HCT116 (cell line): ENCODE measurements around the gene PLEKHH2. TPM values are rescaled to one million over a fixed set of nuclear protein-coding genes. Genes with fewer than 3 reads are reported as not detected.

ENCODE experiments used
- ATAC-seq: fragments of 200-7000 bp; cut with Tn5 transposase; 2 replicates; pipeline ENCODE4 v1.9.1; 2020; ENCODE audit warnings: mild to moderate bottlenecking, moderate library complexity
- BruUV-seq: library from RNA; stranded (reverse); fragments of 400-500 nt; replicated peaks from 2 replicates; lab custom pipeline; 2021; lab: Mats Ljungman, UMichigan
- CTCF ChIA-PET: fragments of 300-600 bp; sonication (Branson Sonifier 250); formaldehyde crosslinking; loops from one replicate; lab custom pipeline; 2021; ENCODE audit warnings: antibody characterized with exemption; lab: Charles Lee
- POLR2A ChIA-PET: fragments of 300-600, 350-600 bp; sonication (Branson Sonifier 250); formaldehyde crosslinking; loops from one replicate; lab custom pipeline; 2021; ENCODE audit warnings: antibody characterized with exemption; lab: Charles Lee
- RAD21 ChIA-PET, 2 experiments: fragments of 300-600 bp; sonication (Branson Sonifier 250); formaldehyde crosslinking; loops; one replicate each; lab custom pipeline; 2023; ENCODE audit warnings: low total read pairs in 2 of 2; ENCODE audit not compliant: uncharacterized antibody in 2 of 2, unreplicated experiment in 2 of 2, low non-redundant PET in 1 of 2; lab: Charles Lee
- DNase-seq: peaks from one replicate; pipeline ENCODE4 v3.0.0-alpha.2; 2010; ENCODE audit warnings: low read depth, low spot score
- H2AFZ ChIP-seq: fragments of 200-600 bp; shearing (Covaris generic), sonication (generic); 2 replicates; pipeline ENCODE4 v1.6.1; 2017; ENCODE audit warnings: low read depth, mixed run types, mixed read lengths, antibody characterized with exemption, low read length; ENCODE audit not compliant: poor library complexity, severe bottlenecking
- H3K27ac ChIP-seq: 2 replicates; pipeline ENCODE4 v1.5.1; 2012; ENCODE audit warnings: low read depth, low read length
- H3K27me3 ChIP-seq: fragments of 200-600 bp; sonication (generic); 2 replicates; pipeline ENCODE4 v1.6.1; 2016; ENCODE audit warnings: mixed run types, low read length, mixed read lengths; ENCODE audit not compliant: insufficient read depth
- H3K36me3 ChIP-seq, 2 experiments: fragments of 200-500 bp in 1 of 2; fragments of 200-600 bp in 1 of 2; sonication (Bioruptor generic) in 1 of 2; sonication (generic) in 1 of 2; 2 replicates each; pipeline versions ENCODE4 v1.5.1 to v1.6.1; 2014 to 2016; ENCODE audit warnings: low read length in 2 of 2, inconsistent platforms in 1 of 2, mixed read lengths in 1 of 2, mixed run types in 1 of 2; ENCODE audit not compliant: insufficient read depth in 2 of 2, control insufficient read depth in 1 of 2
- H3K4me1 ChIP-seq, 2 experiments: fragments of 200-600 bp in 1 of 2; sonication (generic) in 1 of 2; 2 replicates each; pipeline versions ENCODE4 v1.5.1 to v1.6.1; 2012 to 2017; ENCODE audit warnings: low read length in 2 of 2, inconsistent platforms in 1 of 2, mild to moderate bottlenecking in 1 of 2, mixed read lengths in 1 of 2, mixed run types in 1 of 2, moderate library complexity in 1 of 2; ENCODE audit not compliant: insufficient read depth in 2 of 2, control insufficient read depth in 1 of 2
- H3K4me2 ChIP-seq: fragments of 200-600 bp; sonication (generic); 2 replicates; pipeline ENCODE4 v1.6.1; 2017; ENCODE audit warnings: mixed run types, low read length, mixed read lengths
- H3K4me3 ChIP-seq, 2 experiments: fragments of 200-600 bp in 1 of 2; sonication (generic) in 1 of 2; replicated peaks in 1 of 2; 2 replicates each; pipeline ENCODE4 v1.5.1; 2011 to 2016; ENCODE audit warnings: low read length in 2 of 2, control low read depth in 1 of 2, low read depth in 1 of 2, mild to moderate bottlenecking in 1 of 2, mixed read lengths in 1 of 2, mixed run types in 1 of 2
- H3K79me2 ChIP-seq: fragments of 200-600 bp; sonication (generic); 2 replicates; pipeline ENCODE4 v1.6.1; 2017; ENCODE audit warnings: mild to moderate bottlenecking, mixed run types, low read length, moderate library complexity, mixed read lengths; ENCODE audit not compliant: insufficient read depth
- H3K9ac ChIP-seq: fragments of 200-600 bp; sonication (generic); 2 replicates; pipeline ENCODE4 v1.6.1; 2016; ENCODE audit warnings: low read length, mixed read lengths
- H3K9me2 ChIP-seq: fragments of 200-600 bp; sonication (generic), shearing (Covaris generic); 2 replicates; pipeline ENCODE4 v1.6.1; 2017; ENCODE audit warnings: mixed run types, mild to moderate bottlenecking, moderate library complexity; ENCODE audit not compliant: insufficient read depth
- H3K9me3 ChIP-seq, 2 experiments: fragments of 200-500 bp in 1 of 2; fragments of 200-600 bp in 1 of 2; sonication (Bioruptor generic) in 1 of 2; sonication (generic) in 1 of 2; 2 replicates each; pipeline ENCODE4 v1.6.1; 2014 to 2017; ENCODE audit warnings: low read length in 2 of 2, mixed read lengths in 2 of 2, inconsistent platforms in 1 of 2, low read depth in 1 of 2, mild to moderate bottlenecking in 1 of 2, mixed run types in 1 of 2, moderate library complexity in 1 of 2; ENCODE audit not compliant: control insufficient read depth in 1 of 2, insufficient read depth in 1 of 2
- H4K20me1 ChIP-seq: fragments of 200-600 bp; sonication (generic), shearing (Covaris generic); 2 replicates; pipeline ENCODE4 v1.6.1; 2017; ENCODE audit warnings: mixed run types, mild to moderate bottlenecking, moderate library complexity; ENCODE audit not compliant: insufficient read depth
- CBX3 ChIP-seq: IDR thresholded peaks from 2 replicates; pipeline ENCODE4 v1.6.1; 2012; ENCODE audit warnings: low read depth
- CEBPB ChIP-seq: IDR thresholded peaks from 2 replicates; pipeline ENCODE4 v1.6.1; 2012; ENCODE audit warnings: low read depth
- EGR1 ChIP-seq: IDR thresholded peaks from 2 replicates; pipeline ENCODE4 v1.6.1; 2012; ENCODE audit warnings: low read depth
- ELF1 ChIP-seq: IDR thresholded peaks from 2 replicates; pipeline ENCODE4 v1.6.1; 2012; ENCODE audit warnings: low read depth, borderline replicate concordance
- EZH2phosphoT487 ChIP-seq: fragments of 200-600 bp; IDR thresholded peaks from 2 replicates; pipeline ENCODE4 v1.6.1; 2018; ENCODE audit warnings: antibody characterized with exemption, borderline replicate concordance
- FOSL1 ChIP-seq: IDR thresholded peaks from 2 replicates; pipeline ENCODE4 v1.6.1; 2012; ENCODE audit warnings: low read depth
- JUND ChIP-seq: IDR thresholded peaks from 2 replicates; pipeline ENCODE4 v1.6.1; 2012
- POLR2AphosphoS5 ChIP-seq: IDR thresholded peaks from 2 replicates; pipeline ENCODE4 v1.6.1; 2011; ENCODE audit warnings: mild to moderate bottlenecking, low read depth, low read length, moderate library complexity
- RAD21 ChIP-seq: IDR thresholded peaks from 2 replicates; pipeline ENCODE4 v1.6.1; 2012; ENCODE audit warnings: low read depth, mild to moderate bottlenecking
- SP1 ChIP-seq: IDR thresholded peaks from 2 replicates; pipeline ENCODE4 v1.6.1; 2012; ENCODE audit warnings: low read depth
- SRF ChIP-seq: IDR thresholded peaks from 2 replicates; pipeline ENCODE4 v1.6.1; 2012; ENCODE audit warnings: low read depth
- TCF7L2 ChIP-seq: IDR thresholded peaks from 2 replicates; pipeline ENCODE4 v1.7.0; 2011; ENCODE audit warnings: borderline replicate concordance, inconsistent platforms; ENCODE audit not compliant: insufficient read depth, insufficient read length; ENCODE audit errors: extremely low read depth
- YY1 ChIP-seq: IDR thresholded peaks from 2 replicates; pipeline ENCODE4 v1.6.1; 2011; ENCODE audit warnings: low read length, low read depth, moderate library complexity, mild to moderate bottlenecking; ENCODE audit not compliant: insufficient replicate concordance; ENCODE audit errors: extremely low read depth
- ZNF274 ChIP-seq: fragments of 200-500 bp; sonication (Bioruptor generic); IDR thresholded peaks from 2 replicates; pipeline ENCODE4 v1.6.1; 2014; ENCODE audit warnings: mild to moderate bottlenecking, low read depth, low read length, inconsistent platforms
- intact Hi-C: fragments of 100-400 bp; cut with micrococcal nuclease; formaldehyde crosslinking; loops from 2 replicates; pipeline ENCODE4 v1.10.0; 2022
- total RNA-seq: library from RNA; stranded (reverse); gene quantifications from one replicate; pipeline ENCODE4 v1.2.1, GENCODE V29; 2021; ENCODE audit not compliant: unreplicated experiment
- TF ChIP-seq, protein P1 (sequence below): IDR thresholded peaks from 2 replicates; pipeline ENCODE4 v1.6.1; 2012; ENCODE audit warnings: low read depth
- TF ChIP-seq, protein P2 (sequence below): IDR thresholded peaks from 2 replicates; pipeline ENCODE4 v1.6.1; 2012
- TF ChIP-seq, protein P3 (sequence below), 3 experiments: fragments of 200-600 bp in 1 of 3; sonication (generic) in 1 of 3; IDR thresholded peaks in 2 of 3; conservative IDR thresholded peaks in 1 of 3; 2 replicates each; pipeline ENCODE4 v1.5.1; 2012 to 2017; ENCODE audit warnings: low read depth in 2 of 3, low read length in 2 of 3, antibody characterized with exemption in 1 of 3, borderline replicate concordance in 1 of 3, control low read depth in 1 of 3, mild to moderate bottlenecking in 1 of 3, mixed read lengths in 1 of 3, mixed run types in 1 of 3, moderate library complexity in 1 of 3; ENCODE audit not compliant: insufficient read depth in 1 of 3
- TF ChIP-seq, protein P4 (sequence below): IDR thresholded peaks from 2 replicates; pipeline ENCODE4 v1.6.1; 2011; ENCODE audit warnings: mild to moderate bottlenecking, low read length, moderate library complexity; ENCODE audit not compliant: insufficient replicate concordance; ENCODE audit errors: extremely low read depth
- TF ChIP-seq, protein P5 (sequence below): IDR thresholded peaks from 2 replicates; pipeline ENCODE4 v1.6.1; 2012

Gene PLEKHH2
- total RNA-seq, 1 experiment from 2014 or later: 7.8 TPM

DNA sequence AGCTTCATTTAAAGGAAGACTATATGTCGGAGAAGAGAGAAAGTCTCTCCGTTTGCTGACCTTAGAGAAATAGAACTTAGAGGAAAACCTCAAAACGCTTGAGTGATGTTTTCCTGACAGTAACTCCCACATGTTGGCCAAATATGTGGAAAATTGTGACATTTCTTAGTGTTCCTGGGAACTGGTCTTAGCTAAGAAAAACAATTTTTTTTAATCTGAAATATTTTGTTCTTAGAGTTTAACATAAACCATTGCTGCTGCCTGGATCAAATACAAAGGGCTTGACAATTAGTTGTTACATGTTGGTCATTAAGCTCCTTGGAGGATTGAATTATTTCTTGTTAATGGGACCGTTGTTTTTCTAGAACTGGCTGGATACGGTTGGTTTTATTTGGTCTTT is 153.1 kb downstream of the PLEKHH2 start:
- ChIA-PET RAD21 (no interaction called here), CTCF (no interaction called here), POLR2A (no interaction called here)
- Histone ChIP-seq H3K9me3 (no peaks in the 10 kb centered on the region), H3K27me3 (no peaks in the 10 kb centered on the region), H2AFZ (no peak overlapping the region), H3K9ac (no peak overlapping the region), H3K27ac (no peak overlapping the region), H4K20me1 (no peaks in the 10 kb centered on the region), H3K79me2 (no peaks in the 10 kb centered on the region), H3K36me3 (no peaks in the 10 kb centered on the region; a peak in 1 of 4 replicates), H3K4me3 (no peak overlapping the region), H3K9me2 (no peaks in the 10 kb centered on the region), H3K4me1 (peaks cover 0 to 5% of the 10 kb centered on the region in 2 experiments; a peak in 1 of 4 replicates), H3K4me2 (no peak overlapping the region)
- ATAC-seq (no peak), DNase-seq (no peak)
- TF ChIP-seq YY1: no peak
- TF ChIP-seq, protein P1, sequence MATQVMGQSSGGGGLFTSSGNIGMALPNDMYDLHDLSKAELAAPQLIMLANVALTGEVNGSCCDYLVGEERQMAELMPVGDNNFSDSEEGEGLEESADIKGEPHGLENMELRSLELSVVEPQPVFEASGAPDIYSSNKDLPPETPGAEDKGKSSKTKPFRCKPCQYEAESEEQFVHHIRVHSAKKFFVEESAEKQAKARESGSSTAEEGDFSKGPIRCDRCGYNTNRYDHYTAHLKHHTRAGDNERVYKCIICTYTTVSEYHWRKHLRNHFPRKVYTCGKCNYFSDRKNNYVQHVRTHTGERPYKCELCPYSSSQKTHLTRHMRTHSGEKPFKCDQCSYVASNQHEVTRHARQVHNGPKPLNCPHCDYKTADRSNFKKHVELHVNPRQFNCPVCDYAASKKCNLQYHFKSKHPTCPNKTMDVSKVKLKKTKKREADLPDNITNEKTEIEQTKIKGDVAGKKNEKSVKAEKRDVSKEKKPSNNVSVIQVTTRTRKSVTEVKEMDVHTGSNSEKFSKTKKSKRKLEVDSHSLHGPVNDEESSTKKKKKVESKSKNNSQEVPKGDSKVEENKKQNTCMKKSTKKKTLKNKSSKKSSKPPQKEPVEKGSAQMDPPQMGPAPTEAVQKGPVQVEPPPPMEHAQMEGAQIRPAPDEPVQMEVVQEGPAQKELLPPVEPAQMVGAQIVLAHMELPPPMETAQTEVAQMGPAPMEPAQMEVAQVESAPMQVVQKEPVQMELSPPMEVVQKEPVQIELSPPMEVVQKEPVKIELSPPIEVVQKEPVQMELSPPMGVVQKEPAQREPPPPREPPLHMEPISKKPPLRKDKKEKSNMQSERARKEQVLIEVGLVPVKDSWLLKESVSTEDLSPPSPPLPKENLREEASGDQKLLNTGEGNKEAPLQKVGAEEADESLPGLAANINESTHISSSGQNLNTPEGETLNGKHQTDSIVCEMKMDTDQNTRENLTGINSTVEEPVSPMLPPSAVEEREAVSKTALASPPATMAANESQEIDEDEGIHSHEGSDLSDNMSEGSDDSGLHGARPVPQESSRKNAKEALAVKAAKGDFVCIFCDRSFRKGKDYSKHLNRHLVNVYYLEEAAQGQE: no peak
- TF ChIP-seq, protein P2, sequence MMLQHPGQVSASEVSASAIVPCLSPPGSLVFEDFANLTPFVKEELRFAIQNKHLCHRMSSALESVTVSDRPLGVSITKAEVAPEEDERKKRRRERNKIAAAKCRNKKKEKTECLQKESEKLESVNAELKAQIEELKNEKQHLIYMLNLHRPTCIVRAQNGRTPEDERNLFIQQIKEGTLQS: no peak
- no peak for TF ChIP-seq EGR1
- TF ChIP-seq ELF1: no peak
- no peak for TF ChIP-seq ZNF274
- TF ChIP-seq EZH2phosphoT487: no peak
- TF ChIP-seq, protein P3, sequence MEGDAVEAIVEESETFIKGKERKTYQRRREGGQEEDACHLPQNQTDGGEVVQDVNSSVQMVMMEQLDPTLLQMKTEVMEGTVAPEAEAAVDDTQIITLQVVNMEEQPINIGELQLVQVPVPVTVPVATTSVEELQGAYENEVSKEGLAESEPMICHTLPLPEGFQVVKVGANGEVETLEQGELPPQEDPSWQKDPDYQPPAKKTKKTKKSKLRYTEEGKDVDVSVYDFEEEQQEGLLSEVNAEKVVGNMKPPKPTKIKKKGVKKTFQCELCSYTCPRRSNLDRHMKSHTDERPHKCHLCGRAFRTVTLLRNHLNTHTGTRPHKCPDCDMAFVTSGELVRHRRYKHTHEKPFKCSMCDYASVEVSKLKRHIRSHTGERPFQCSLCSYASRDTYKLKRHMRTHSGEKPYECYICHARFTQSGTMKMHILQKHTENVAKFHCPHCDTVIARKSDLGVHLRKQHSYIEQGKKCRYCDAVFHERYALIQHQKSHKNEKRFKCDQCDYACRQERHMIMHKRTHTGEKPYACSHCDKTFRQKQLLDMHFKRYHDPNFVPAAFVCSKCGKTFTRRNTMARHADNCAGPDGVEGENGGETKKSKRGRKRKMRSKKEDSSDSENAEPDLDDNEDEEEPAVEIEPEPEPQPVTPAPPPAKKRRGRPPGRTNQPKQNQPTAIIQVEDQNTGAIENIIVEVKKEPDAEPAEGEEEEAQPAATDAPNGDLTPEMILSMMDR (IDR thresholded peaks at IDR 0.05 in 2 of 3, conservative IDR thresholded peaks at IDR 0.05 in 1 of 3; ENCODE audit: borderline replicate concordance in 1 of 3, insufficient read depth in 1 of 3, low read depth in 2 of 3, low read length in 2 of 3): no peak
- TF ChIP-seq CEBPB: no peak
- TF ChIP-seq, protein P4, sequence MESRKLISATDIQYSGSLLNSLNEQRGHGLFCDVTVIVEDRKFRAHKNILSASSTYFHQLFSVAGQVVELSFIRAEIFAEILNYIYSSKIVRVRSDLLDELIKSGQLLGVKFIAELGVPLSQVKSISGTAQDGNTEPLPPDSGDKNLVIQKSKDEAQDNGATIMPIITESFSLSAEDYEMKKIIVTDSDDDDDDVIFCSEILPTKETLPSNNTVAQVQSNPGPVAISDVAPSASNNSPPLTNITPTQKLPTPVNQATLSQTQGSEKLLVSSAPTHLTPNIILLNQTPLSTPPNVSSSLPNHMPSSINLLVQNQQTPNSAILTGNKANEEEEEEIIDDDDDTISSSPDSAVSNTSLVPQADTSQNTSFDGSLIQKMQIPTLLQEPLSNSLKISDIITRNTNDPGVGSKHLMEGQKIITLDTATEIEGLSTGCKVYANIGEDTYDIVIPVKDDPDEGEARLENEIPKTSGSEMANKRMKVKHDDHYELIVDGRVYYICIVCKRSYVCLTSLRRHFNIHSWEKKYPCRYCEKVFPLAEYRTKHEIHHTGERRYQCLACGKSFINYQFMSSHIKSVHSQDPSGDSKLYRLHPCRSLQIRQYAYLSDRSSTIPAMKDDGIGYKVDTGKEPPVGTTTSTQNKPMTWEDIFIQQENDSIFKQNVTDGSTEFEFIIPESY: no peak
- TF ChIP-seq, protein P5, sequence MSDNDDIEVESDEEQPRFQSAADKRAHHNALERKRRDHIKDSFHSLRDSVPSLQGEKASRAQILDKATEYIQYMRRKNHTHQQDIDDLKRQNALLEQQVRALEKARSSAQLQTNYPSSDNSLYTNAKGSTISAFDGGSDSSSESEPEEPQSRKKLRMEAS: no peak
- no peak for TF ChIP-seq RAD21
- TF ChIP-seq FOSL1: no peak
- TF ChIP-seq SP1: no peak
- no peak for TF ChIP-seq CBX3
- TF ChIP-seq TCF7L2: no peak
- no peak for TF ChIP-seq JUND
- no peak for TF ChIP-seq POLR2AphosphoS5
- no peak for TF ChIP-seq SRF
- intact Hi-C loops: no loop called here
- BruUV-seq: no TSS peak
